Natural killer cell (primary cell): Measurements from ENCODE around the gene EIF1AY. TPM values are rescaled to one million over a fixed set of nuclear protein-coding genes. Genes with fewer than 3 reads are reported as not detected.

Experiments
- total RNA-seq, 4 donors: library from RNA; stranded (reverse); fragments of 120-200 nt in 1 of 4; gene quantifications; one replicate each; pipeline versions ENCODE4 v1.2.3 to v1.2.4, GENCODE V29; 2013 to 2022

EIF1AY gene
- total RNA-seq, 3 donors from 2014 or later (not counting 1 experiment from before 2014, with no cell fraction given) = 18.8 to 22.3 TPM; not detected in 1

Other genes starting within 250 kb of the EIF1AY start
- gene RPS4Y2, start 180.3 kb downstream of the EIF1AY start, total RNA-seq = not detected